ENCODE data around the gene PTCH1. TPM values are rescaled to one million over a fixed set of nuclear protein-coding genes. Genes with fewer than 3 reads are reported as not detected.

The PTCH1 gene
- total and polyA plus RNA-seq, 2 donors from 2014 or later: 2.6 to 37.2 TPM

- H3K27me3 ChIP-seq (ENCODE audit: control insufficient read depth, insufficient read depth, low read length): no peaks in the 10 kb centered on the region
- peaks cover 12 to 39% (median 28%) of the 10 kb centered on the region in 3 donors for H3K36me3 ChIP-seq (ENCODE audit: control insufficient read depth in 2 of 3, insufficient read depth in 3 of 3, low read length in 3 of 3)
- DNase-seq (no peak), FAIRE-seq (no peak)
- H3K9ac ChIP-seq (ENCODE audit: low read length in 3 of 3): no peak overlapping the region
- TF ChIP-seq CTCF (IDR thresholded peaks at IDR 0.05; ENCODE audit: borderline replicate concordance, extremely low read depth, insufficient read depth): no peak
- peaks cover 0 to 14% (median 2%) of the 10 kb centered on the region in 3 donors for H3K4me1 ChIP-seq (ENCODE audit: control insufficient read depth in 2 of 3, insufficient read depth in 2 of 3, low read depth in 1 of 3, low read length in 3 of 3)
- intact Hi-C loops (cut with DNase I): no loop called here
- H3K4me3 ChIP-seq (ENCODE audit: low read length in 3 of 3): no peak overlapping the region
- no peak overlapping the region for H3K27ac ChIP-seq (ENCODE audit: low read depth in 2 of 2, low read length in 2 of 2)
- H3K9me3 ChIP-seq (ENCODE audit: control insufficient read depth in 2 of 3, insufficient read depth in 1 of 3, low read length in 3 of 3): no peaks in the 10 kb centered on the region
Measured at GRCh38 chr9:95480346-95480745, 36.4 kb downstream of the PTCH1 start.

GRCh38 chr9:95479330-95479729 is 37.4 kb downstream of the PTCH1 start:
- Histone ChIP-seq H3K9me3 (ENCODE audit: control insufficient read depth in 2 of 3, insufficient read depth in 1 of 3, low read length in 3 of 3) (no peaks in the 10 kb centered on the region), H3K4me1 (ENCODE audit: control insufficient read depth in 2 of 3, insufficient read depth in 2 of 3, low read depth in 1 of 3, low read length in 3 of 3) (peaks cover 0 to 11% (median 2%) of the 10 kb centered on the region in 3 donors), H3K4me3 (ENCODE audit: low read length in 3 of 3) (no peak overlapping the region), H3K9ac (ENCODE audit: low read length in 3 of 3) (no peak overlapping the region), H3K36me3 (ENCODE audit: control insufficient read depth in 2 of 3, insufficient read depth in 3 of 3, low read length in 3 of 3) (peaks cover 12 to 39% (median 32%) of the 10 kb centered on the region in 3 donors), H3K27me3 (ENCODE audit: control insufficient read depth, insufficient read depth, low read length) (no peaks in the 10 kb centered on the region), H3K27ac (ENCODE audit: low read depth in 2 of 2, low read length in 2 of 2) (no peak overlapping the region)
- no peak for TF ChIP-seq CTCF (IDR thresholded peaks at IDR 0.05; ENCODE audit: borderline replicate concordance, extremely low read depth, insufficient read depth)
- intact Hi-C loops (cut with DNase I): no loop called here
- no peak for DNase-seq
- FAIRE-seq: no peak

- DNase-seq (no peak), FAIRE-seq (no peak)
- no peak overlapping the region for H3K9ac ChIP-seq (ENCODE audit: low read length in 3 of 3)
- no peaks in the 10 kb centered on the region for H3K9me3 ChIP-seq (ENCODE audit: control insufficient read depth in 2 of 3, insufficient read depth in 1 of 3, low read length in 3 of 3)
- H3K27me3 ChIP-seq (ENCODE audit: control insufficient read depth, insufficient read depth, low read length): no peaks in the 10 kb centered on the region
- peaks cover 10 to 39% (median 37%) of the 10 kb centered on the region in 3 donors for H3K36me3 ChIP-seq (ENCODE audit: control insufficient read depth in 2 of 3, insufficient read depth in 3 of 3, low read length in 3 of 3)
- peaks cover 0 to 9% (median 0%) of the 10 kb centered on the region in 3 donors for H3K4me1 ChIP-seq (ENCODE audit: control insufficient read depth in 2 of 3, insufficient read depth in 2 of 3, low read depth in 1 of 3, low read length in 3 of 3)
- TF ChIP-seq CTCF (IDR thresholded peaks at IDR 0.05; ENCODE audit: borderline replicate concordance, extremely low read depth, insufficient read depth): no peak
- no peak overlapping the region for H3K27ac ChIP-seq (ENCODE audit: low read depth in 2 of 2, low read length in 2 of 2)
- intact Hi-C loops (cut with DNase I): no loop called here
- no peak overlapping the region for H3K4me3 ChIP-seq (ENCODE audit: low read length in 3 of 3)
Measured at GRCh38 chr9:95478335-95478734, 38.4 kb downstream of the PTCH1 start.

GRCh38 chr9:95477885-95478284 is 38.9 kb downstream of the PTCH1 start:
- FAIRE-seq (no peak), DNase-seq (no peak)
- Histone ChIP-seq H3K9ac (ENCODE audit: low read length in 3 of 3) (no peak overlapping the region), H3K9me3 (ENCODE audit: control insufficient read depth in 2 of 3, insufficient read depth in 1 of 3, low read length in 3 of 3) (no peaks in the 10 kb centered on the region), H3K27me3 (ENCODE audit: control insufficient read depth, insufficient read depth, low read length) (no peaks in the 10 kb centered on the region), H3K4me1 (ENCODE audit: control insufficient read depth in 2 of 3, insufficient read depth in 2 of 3, low read depth in 1 of 3, low read length in 3 of 3) (peaks cover 0 to 9% (median 0%) of the 10 kb centered on the region in 3 donors), H3K36me3 (ENCODE audit: control insufficient read depth in 2 of 3, insufficient read depth in 3 of 3, low read length in 3 of 3) (peaks cover 10 to 39% (median 37%) of the 10 kb centered on the region in 3 donors), H3K4me3 (ENCODE audit: low read length in 3 of 3) (no peak overlapping the region), H3K27ac (ENCODE audit: low read depth in 2 of 2, low read length in 2 of 2) (no peak overlapping the region)
- intact Hi-C loops (cut with DNase I): no loop called here
- TF ChIP-seq CTCF (IDR thresholded peaks at IDR 0.05; ENCODE audit: borderline replicate concordance, extremely low read depth, insufficient read depth): no peak

All from kidney (tissue), 14 donors.